Natural killer cell treated with Interleukin-12 subunit alpha and Interleukin-12 subunit beta and Interleukin-15 and Interleukin-18, amount 100 ng/mL, for 72 hours (primary cell): ENCODE results near the gene MLLT3. TPM values are rescaled to one million over a fixed set of nuclear protein-coding genes. Genes with fewer than 3 reads are reported as not detected.
A peak's percentile ranks its signal among the peaks of the same experiment; 100 is the strongest.

Experiments used
- ATAC-seq, 2 donors: fragments of 150-1000 bp; cut with Tn5 transposase in 1 of 2; sonication (Bioruptor Pico), chemical (Tn5 transposase) in 1 of 2; 2 replicates each; pipeline ENCODE4 v1.10.0; 2021
- DNase-seq: peaks from one replicate; pipeline ENCODE4 v3.0.0; 2022; ENCODE audit warnings: low spot score
- H3K27ac Mint-ChIP-seq, 2 donors: 1 replicate in 1 of 2; 2 replicates in 1 of 2; pipeline ENCODE4 v1.8.0; 2022; ENCODE audit warnings: mixed read lengths in 2 of 2, mild to moderate bottlenecking in 1 of 2, moderate library complexity in 1 of 2
- H3K27me3 Mint-ChIP-seq, 2 donors: 1 replicate in 1 of 2; 2 replicates in 1 of 2; pipeline ENCODE4 v1.8.0; 2022; ENCODE audit warnings: mixed read lengths in 2 of 2
- H3K36me3 Mint-ChIP-seq: one replicate; pipeline ENCODE4 v1.8.0; 2022; ENCODE audit warnings: mixed read lengths
- H3K4me1 Mint-ChIP-seq, 2 donors: 1 replicate in 1 of 2; 2 replicates in 1 of 2; pipeline ENCODE4 v1.8.0; 2022; ENCODE audit warnings: low read depth in 2 of 2, mixed read lengths in 2 of 2, mild to moderate bottlenecking in 1 of 2
- H3K4me3 Mint-ChIP-seq: one replicate; pipeline ENCODE4 v1.8.0; 2022; ENCODE audit warnings: mixed read lengths
- H3K9me3 Mint-ChIP-seq: 2 replicates; pipeline ENCODE4 v1.8.0; 2022; ENCODE audit warnings: mixed read lengths
- total RNA-seq, 2 donors: library from RNA; stranded (reverse); gene quantifications; one replicate each; pipeline ENCODE4 v1.2.3, GENCODE V29; 2022

MLLT3 gene
- total RNA-seq, 2 donors from 2014 or later, result 15.7 to 29.7 TPM

DNA sequence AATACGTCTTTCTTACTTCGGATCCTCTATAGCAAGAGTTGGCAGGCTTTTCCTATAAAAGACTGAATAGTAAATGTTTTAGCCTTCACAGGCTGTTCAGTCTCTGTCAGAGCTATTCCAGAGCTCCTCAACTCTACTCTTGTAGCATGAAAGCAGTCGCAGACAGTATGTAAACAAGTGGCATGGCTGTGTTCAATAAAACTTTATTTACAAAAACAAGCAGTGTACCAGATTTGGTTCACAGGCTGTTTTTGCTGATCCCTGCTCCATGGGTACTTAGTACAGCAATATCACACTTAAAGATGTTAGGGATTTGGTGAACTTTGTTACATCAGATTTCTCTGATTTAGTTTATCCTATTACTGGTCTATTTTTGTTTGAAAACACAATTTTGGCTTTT is 235.2 kb downstream of the MLLT3 start:
- no peak overlapping the region for H3K27ac Mint-ChIP-seq

DNA sequence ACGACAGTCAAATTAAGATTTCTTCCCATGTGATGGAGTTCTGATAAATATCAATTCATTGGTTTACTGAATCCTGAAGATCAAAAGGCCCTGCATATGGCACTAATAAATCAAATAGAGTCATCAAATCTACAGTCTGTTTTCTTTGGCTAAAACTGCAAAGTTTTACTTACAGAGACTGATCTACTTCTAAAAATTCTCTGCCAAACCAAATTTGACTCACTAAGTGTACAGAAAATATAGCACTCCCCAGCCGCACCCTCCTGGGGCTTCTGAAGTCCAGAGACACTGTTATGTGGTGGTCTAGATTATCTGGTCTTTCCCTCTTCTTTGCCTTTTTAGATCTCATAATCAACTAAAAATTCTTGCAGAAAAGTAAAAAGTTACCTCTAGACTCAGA is 237.7 kb downstream of the MLLT3 start:
- Mint-ChIP-seq H3K27ac (no peak overlapping the region), H3K9me3 (no peaks in the 10 kb centered on the region), H3K27me3 (no peaks in the 10 kb centered on the region), H3K36me3 (peaks cover 5% of the 10 kb centered on the region), H3K4me1 (peaks cover 11 to 15% of the 10 kb centered on the region in 2 donors), H3K4me3 (no peak overlapping the region)
- ATAC-seq (no peak), DNase-seq (no peak)

More for the DNA sequence above, 235.2 kb downstream of the MLLT3 start:
- DNase-seq (no peak), ATAC-seq (no peak)
- no peaks in the 10 kb centered on the region for H3K36me3 Mint-ChIP-seq
- H3K9me3 Mint-ChIP-seq, result no peaks in the 10 kb centered on the region
- no peak overlapping the region for H3K4me3 Mint-ChIP-seq
- no peaks in the 10 kb centered on the region for H3K27me3 Mint-ChIP-seq
- H3K4me1 Mint-ChIP-seq, result peaks cover 9 to 11% of the 10 kb centered on the region in 2 donors

DNA sequence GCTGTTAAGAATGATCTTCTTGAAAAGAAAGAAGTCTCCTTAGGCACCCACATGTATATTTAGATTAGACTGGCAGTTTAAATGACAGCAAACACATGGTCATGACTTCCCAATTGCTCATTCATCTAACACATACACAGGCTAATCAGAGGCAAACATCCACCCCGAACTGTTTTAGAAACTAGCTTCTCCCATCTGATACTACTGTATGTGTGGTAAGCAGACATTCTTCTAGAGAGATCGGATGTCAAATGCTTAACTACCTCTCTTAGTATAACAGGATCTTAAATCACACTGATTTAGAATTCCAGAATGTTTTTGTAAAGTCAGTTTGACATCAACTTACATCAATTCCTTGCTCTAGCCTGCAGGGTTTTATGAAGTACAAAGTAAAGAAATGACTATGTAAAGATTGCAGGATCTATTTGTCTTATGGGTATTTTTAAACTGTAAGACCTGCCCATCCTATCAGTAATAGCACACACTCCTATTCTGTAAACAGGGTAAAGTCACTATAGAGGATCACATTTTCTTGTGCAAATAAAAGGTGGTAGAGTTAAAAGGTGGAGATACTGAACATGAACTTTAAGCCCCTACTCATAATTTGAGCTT is 239.7 kb downstream of the MLLT3 start:
- peaks cover 5% of the 10 kb centered on the region for H3K36me3 Mint-ChIP-seq
- H3K4me1 Mint-ChIP-seq, result peaks cover 11 to 15% of the 10 kb centered on the region in 2 donors
- no peak overlapping the region for H3K4me3 Mint-ChIP-seq
- DNase-seq (no peak), ATAC-seq (no peak)
- no peaks in the 10 kb centered on the region for H3K27me3 Mint-ChIP-seq
- no peaks in the 10 kb centered on the region for H3K9me3 Mint-ChIP-seq
- no peak overlapping the region for H3K27ac Mint-ChIP-seq

DNA sequence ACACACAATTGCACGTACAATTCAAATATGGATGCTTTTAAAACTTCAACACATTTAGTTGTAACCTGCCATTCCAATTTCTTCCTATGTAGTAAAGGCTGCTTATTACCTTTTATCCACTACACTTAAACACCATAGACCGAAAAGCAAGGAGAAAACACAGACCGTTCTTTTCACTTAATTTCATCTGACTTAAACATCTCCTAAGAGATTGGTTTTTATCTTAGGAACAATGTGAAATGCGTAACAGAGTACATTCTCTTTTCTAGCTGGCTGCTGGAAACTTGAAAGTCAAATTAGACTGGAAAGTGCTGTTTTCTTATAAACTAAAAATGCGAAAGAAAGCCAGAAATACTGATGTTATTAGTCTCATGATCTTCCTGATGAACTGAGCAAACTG is 241.8 kb downstream of the MLLT3 start:
- Mint-ChIP-seq H3K27me3 (no peaks in the 10 kb centered on the region), H3K27ac (no peak overlapping the region), H3K4me1 (peaks cover 17 to 23% of the 10 kb centered on the region in 2 donors), H3K4me3 (no peak overlapping the region), H3K9me3 (no peaks in the 10 kb centered on the region), H3K36me3 (peaks cover 5% of the 10 kb centered on the region)
- ATAC-seq, result no peak
- DNase-seq, result no peak

DNA sequence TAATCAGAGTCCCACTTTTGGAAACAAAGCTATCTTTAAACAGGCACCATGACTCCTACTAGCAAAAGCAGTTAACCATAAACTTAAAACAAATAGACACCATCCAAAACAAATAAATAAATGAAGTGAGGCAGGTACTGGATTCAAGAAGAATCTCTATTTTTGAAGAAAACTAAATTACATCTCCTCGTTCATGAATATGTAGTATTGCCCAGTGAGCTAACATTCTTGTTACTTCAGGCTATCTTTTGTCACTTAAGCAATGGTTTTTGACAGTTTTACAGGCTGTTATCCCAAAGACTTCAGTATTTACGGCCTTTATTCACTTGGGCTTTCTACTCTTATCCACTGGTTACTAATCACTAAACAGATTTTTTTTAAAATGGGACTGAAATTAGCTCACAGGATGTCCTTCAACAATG is 242.5 kb downstream of the MLLT3 start:
- ATAC-seq, result no peak
- Mint-ChIP-seq H3K4me1 (peaks cover 17 to 23% of the 10 kb centered on the region in 2 donors), H3K4me3 (no peak overlapping the region), H3K27ac (no peak overlapping the region), H3K36me3 (peaks cover 5% of the 10 kb centered on the region), H3K27me3 (no peaks in the 10 kb centered on the region), H3K9me3 (no peaks in the 10 kb centered on the region)
- no peak for DNase-seq

DNA sequence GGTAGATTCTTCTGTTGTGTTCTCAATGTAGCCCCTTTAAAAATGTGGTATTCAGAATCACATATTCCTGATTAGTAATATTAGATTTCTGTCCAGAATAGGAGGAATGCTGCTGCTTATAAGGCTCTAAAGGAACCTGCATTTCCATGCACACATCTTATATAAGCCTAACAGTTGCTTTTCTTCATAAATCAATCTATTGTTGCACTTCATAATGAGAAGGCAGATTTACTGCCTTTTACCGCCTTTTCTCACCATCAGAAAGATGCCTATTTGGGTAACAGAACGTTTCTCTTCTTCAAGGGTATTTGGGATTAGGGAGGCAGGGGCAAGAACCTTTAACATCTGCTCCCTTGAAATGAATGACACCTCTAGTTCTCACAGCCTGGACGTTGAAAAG is 243.4 kb downstream of the MLLT3 start:
- no peak overlapping the region for H3K4me3 Mint-ChIP-seq
- H3K27ac Mint-ChIP-seq, result no peak overlapping the region
- no peak for DNase-seq
- no peaks in the 10 kb centered on the region for H3K27me3 Mint-ChIP-seq
- H3K36me3 Mint-ChIP-seq, result peaks cover 5% of the 10 kb centered on the region
- H3K4me1 Mint-ChIP-seq, result peaks cover 17 to 23% of the 10 kb centered on the region in 2 donors
- H3K9me3 Mint-ChIP-seq, result no peaks in the 10 kb centered on the region
- ATAC-seq, result no peak

DNA sequence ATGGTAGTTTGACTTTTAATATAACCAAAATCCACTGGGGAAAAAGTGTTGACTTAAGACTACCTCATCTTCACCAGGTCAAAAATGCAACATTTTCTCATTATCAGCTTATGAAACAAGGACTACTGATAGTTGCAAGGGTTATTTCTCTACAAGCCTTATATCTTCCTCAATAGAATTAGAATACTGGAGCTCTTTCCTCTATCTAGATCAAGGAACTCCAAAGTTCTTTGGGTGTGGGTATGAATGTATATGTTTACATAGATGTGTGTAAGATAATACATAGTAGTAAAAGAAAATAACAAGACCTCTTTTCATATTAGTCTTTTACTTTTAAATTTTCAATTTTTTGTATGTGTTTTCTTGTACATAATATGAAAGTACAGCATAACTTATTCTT is 244.5 kb downstream of the MLLT3 start:
- DNase-seq (no peak), ATAC-seq (no peak)
- Mint-ChIP-seq H3K4me1 (peaks cover 13 to 17% of the 10 kb centered on the region in 2 donors), H3K36me3 (peaks cover 5% of the 10 kb centered on the region), H3K27ac (no peak overlapping the region), H3K9me3 (no peaks in the 10 kb centered on the region), H3K4me3 (no peak overlapping the region), H3K27me3 (no peaks in the 10 kb centered on the region)

DNA sequence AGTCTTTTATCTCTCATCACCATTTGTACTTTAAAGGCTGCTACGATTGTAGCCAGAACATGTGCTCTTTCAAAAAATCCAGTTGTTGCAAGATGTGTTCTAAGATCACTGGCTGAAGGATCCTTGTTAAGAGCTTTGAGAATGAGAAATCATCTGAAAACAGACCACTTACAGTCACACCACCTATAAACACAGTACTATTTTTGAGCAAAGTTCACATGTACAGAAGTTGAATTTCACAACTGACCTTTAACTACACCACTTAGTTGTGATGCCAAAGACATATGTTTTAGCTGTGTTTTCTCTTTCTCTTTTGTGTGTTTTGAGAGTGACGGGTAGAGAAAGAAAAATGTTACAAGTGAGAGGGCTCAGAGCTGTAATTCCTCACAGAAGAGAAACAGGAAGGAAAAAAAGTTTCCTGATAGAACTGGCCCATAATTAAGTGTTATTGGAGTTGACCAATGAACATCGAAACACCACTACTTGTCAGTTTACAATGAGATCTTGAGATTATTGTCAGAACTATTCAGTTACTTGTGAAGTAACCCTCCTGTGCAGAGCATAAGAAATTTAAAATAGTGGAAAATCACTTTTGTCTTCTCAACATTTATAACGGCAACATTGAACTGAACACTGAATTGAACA is 245.4 kb downstream of the MLLT3 start:
- Mint-ChIP-seq H3K27ac (peak overlapping the region in 1 of 2 donors; percentile 36), H3K9me3 (no peaks in the 10 kb centered on the region), H3K4me1 (peaks cover 9 to 12% of the 10 kb centered on the region in 2 donors), H3K27me3 (no peaks in the 10 kb centered on the region), H3K36me3 (peaks cover 5% of the 10 kb centered on the region), H3K4me3 (no peak overlapping the region)
- ATAC-seq (no peak), DNase-seq (no peak)

DNA sequence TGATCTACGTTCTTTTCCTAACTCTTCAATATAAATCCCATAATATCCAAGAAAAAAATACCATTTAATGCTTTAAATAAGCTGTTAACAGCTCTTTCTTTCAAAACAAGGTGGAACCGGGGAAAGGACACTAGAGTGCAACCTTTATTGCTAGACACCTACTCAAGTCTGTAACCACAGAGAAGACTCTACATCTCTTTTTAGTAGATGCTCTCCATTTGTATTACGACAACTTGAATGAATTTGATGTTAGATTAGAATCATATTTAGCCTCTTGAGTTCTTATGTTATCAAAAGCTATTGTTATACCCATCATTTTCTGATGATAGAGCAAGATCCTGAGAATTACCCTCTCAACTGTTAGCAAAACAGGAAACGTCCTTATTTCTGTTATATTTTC is 246.3 kb downstream of the MLLT3 start:
- no peaks in the 10 kb centered on the region for H3K9me3 Mint-ChIP-seq
- DNase-seq (no peak), ATAC-seq (no peak)
- H3K27me3 Mint-ChIP-seq, result no peaks in the 10 kb centered on the region
- H3K27ac Mint-ChIP-seq, result peak overlapping the region in 1 of 2 donors; percentile 59
- H3K4me1 Mint-ChIP-seq, result peaks cover 9 to 12% of the 10 kb centered on the region in 2 donors
- peaks cover 5% of the 10 kb centered on the region for H3K36me3 Mint-ChIP-seq
- H3K4me3 Mint-ChIP-seq, result no peak overlapping the region

DNA sequence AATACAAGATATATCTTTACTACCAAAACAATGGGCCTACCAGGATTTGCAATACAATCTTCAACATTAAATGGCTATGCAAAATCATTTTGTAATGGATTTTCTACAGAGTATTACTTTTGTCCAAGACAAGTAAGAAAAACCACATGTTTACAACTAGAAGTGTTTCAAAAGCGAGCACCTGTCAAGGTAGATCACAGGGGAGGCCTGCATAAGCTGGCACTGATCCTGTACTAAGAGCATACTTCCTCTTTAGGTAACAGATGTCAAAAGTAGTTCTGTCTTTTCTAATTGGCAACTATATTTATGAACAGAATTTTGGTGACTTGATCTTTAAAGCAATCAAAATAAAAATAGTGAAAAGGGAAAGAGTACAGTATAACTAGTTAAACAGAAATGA is 249.0 kb downstream of the MLLT3 start:
- DNase-seq (no peak), ATAC-seq (no peak)
- no peaks in the 10 kb centered on the region for H3K36me3 Mint-ChIP-seq
- H3K4me1 Mint-ChIP-seq, result peaks cover 20 to 26% of the 10 kb centered on the region in 2 donors
- no peak overlapping the region for H3K4me3 Mint-ChIP-seq
- H3K9me3 Mint-ChIP-seq, result no peaks in the 10 kb centered on the region
- H3K27me3 Mint-ChIP-seq, result no peaks in the 10 kb centered on the region
- no peak overlapping the region for H3K27ac Mint-ChIP-seq

DNA sequence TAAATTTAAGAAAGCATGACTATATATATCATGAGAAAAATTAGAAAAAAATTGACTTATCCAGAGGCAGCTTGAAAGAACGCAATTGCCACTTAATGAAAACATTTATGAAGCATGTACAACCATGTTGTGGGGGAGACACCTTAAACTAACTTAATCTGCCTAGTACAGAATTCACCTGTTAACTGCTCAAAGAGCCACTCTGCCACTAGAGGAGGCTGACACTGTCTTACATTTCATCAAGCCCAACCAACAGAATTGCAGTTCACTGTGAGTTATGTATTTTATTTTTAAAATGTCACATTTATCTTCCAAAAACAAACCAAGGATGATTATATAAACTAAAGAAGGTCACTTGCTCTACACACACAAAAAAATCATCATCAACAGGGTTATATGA is 252.9 kb downstream of the MLLT3 start:
- H3K36me3 Mint-ChIP-seq, result no peaks in the 10 kb centered on the region
- no peak overlapping the region for H3K27ac Mint-ChIP-seq
- no peaks in the 10 kb centered on the region for H3K27me3 Mint-ChIP-seq
- H3K4me1 Mint-ChIP-seq, result peaks cover 23 to 24% of the 10 kb centered on the region in 2 donors
- H3K9me3 Mint-ChIP-seq, result no peaks in the 10 kb centered on the region
- ATAC-seq, result no peak
- DNase-seq, result no peak
- H3K4me3 Mint-ChIP-seq, result no peak overlapping the region

DNA sequence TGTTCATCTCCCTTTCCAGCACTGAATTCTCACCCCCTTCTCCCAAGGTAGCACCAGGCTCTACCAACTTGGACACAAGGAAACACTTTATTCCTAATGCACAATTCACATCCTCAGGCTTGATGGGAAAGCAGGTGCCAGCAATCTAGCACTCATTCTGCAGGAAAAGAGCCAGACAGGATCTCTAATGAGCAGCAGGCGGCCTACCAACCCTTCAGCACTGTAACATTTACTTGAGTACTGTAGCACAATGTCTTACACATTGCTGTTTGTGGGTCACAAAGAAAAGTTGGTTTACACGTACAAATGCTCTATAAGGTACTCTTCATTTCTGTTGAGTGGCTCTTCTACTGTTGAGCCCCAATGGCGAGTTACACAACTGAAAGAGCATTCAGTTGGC is 254.4 kb downstream of the MLLT3 start:
- Mint-ChIP-seq H3K4me3 (no peak overlapping the region), H3K9me3 (no peaks in the 10 kb centered on the region), H3K27me3 (no peaks in the 10 kb centered on the region), H3K36me3 (no peaks in the 10 kb centered on the region), H3K4me1 (peaks cover 24 to 25% of the 10 kb centered on the region in 2 donors), H3K27ac (no peak overlapping the region)
- DNase-seq, result no peak
- no peak for ATAC-seq

DNA sequence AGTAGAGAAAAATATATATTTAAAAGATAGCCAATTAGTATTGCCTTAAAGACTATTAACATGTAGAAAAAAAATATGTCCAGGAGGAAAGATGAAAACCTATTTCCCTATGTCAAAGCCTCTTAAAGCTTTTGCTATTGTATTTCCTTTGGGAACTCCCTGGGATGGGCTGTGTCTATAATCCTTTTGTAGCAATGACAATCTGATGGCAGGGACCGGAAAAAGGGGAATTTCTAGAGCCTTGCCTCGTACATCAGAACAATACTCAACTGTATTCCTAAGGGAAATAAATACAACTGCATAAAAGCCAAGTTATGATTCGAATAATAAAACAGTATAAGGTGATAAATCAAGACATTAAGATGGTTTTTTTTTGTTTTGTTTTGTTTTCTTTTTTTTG is 257.3 kb downstream of the MLLT3 start:
- H3K4me3 Mint-ChIP-seq, result no peak overlapping the region
- no peaks in the 10 kb centered on the region for H3K9me3 Mint-ChIP-seq
- no peak for ATAC-seq
- no peak overlapping the region for H3K27ac Mint-ChIP-seq
- peaks cover 31 to 32% of the 10 kb centered on the region in 2 donors for H3K4me1 Mint-ChIP-seq
- no peak for DNase-seq
- H3K27me3 Mint-ChIP-seq, result no peaks in the 10 kb centered on the region
- peaks cover 17% of the 10 kb centered on the region for H3K36me3 Mint-ChIP-seq

DNA sequence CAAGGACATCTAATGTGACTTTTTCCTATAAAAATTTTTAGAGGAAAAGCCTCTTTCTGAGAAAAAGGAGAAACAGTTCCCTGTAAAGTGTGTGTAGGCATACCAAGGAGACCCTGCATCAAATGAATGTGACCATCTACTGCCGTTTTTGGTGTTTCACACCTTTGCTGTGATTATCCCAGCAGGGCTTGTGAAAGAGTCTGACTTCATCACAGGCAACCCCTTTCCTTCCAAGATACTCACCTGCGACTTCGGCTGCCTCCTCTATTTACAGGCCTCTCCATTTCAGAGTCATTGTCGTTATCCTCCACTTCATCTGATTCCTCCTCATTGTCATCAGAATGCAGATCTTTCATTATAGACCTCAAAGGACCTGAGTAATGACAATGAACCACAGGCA is 259.1 kb downstream of the MLLT3 start:
- Mint-ChIP-seq H3K27me3 (no peaks in the 10 kb centered on the region), H3K4me1 (peaks cover 23 to 29% of the 10 kb centered on the region in 2 donors), H3K36me3 (peaks cover 17% of the 10 kb centered on the region), H3K9me3 (no peaks in the 10 kb centered on the region), H3K4me3 (no peak overlapping the region), H3K27ac (no peak overlapping the region)
- DNase-seq (no peak), ATAC-seq (no peak)
